ENCODE measurements around the gene CHRNG. TPM values are rescaled to one million over a fixed set of nuclear protein-coding genes. Genes with fewer than 3 reads are reported as not detected.

The CHRNG gene
- total RNA-seq, 1 donor from 2014 or later, result 697 TPM

DNA sequence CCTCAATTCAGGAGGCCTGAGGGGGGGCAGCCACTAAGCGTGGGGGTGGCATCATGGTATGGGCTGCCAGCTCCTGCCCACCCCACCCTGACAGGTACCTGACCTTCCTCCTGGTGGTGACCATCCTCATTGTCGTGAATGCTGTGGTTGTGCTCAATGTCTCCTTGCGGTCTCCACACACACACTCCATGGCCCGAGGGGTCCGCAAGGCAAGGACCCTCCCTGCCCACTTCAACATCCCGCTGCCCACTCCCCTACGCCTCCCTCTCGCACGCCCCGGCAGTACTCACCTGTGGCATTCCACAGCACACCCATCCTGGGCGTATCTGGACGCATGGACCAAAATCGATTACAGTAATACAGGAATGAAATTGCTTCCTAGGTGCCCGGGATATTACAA lies 4.0 kb downstream of the CHRNG start:
- no peak for DNase-seq (ENCODE audit: low read depth)

DNA sequence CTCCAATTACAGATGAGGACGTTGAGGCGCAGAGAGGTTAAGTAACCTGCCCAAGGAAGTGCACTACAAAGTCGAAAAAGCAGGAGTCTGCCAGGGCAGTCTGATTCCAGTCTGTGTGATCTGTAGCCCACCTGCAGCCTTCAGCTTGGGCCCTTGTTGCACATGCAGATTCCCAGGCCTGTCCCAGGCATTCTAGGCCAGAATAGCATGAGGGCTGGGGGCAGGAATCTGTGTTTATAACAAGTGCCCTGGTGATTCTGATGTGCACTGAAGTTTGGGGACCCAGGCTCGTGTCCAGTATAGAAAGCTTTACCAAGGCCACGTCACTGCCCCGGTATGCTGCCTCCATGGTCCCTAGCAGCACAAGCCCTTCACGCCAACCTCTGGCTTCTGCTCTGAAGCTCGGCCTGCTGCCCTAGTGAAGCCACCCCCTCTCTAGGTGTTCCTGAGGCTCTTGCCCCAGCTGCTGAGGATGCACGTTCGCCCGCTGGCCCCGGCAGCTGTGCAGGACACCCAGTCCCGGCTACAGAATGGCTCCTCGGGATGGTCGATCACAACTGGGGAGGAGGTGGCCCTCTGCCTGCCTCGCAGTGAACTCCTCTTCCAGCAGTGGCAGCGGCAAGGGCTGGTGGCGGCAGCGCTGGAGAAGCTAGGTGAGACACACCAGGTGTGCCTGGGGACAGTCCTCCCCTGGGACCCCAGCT lies 4.6 kb downstream of the CHRNG start:
- peak; percentile 40 for DNase-seq (ENCODE audit: low read depth)

DNA sequence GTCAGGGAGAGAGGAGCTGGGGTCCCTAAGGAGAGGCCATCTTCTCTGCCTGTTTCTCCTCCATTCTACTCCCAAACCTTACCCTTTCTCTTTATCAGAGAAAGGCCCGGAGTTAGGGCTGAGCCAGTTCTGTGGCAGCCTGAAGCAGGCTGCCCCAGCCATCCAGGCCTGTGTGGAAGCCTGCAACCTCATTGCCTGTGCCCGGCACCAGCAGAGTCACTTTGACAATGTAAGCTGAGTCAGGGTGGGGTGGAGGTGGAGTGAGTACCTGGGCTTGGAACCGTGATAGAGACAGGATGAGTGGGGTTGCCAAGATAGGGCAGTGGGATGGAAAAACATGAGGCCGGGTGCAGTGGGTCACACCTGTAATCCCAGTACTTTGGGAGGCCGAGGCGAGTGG lies 5.2 kb downstream of the CHRNG start:
- no peak for DNase-seq (ENCODE audit: low read depth)

DNA sequence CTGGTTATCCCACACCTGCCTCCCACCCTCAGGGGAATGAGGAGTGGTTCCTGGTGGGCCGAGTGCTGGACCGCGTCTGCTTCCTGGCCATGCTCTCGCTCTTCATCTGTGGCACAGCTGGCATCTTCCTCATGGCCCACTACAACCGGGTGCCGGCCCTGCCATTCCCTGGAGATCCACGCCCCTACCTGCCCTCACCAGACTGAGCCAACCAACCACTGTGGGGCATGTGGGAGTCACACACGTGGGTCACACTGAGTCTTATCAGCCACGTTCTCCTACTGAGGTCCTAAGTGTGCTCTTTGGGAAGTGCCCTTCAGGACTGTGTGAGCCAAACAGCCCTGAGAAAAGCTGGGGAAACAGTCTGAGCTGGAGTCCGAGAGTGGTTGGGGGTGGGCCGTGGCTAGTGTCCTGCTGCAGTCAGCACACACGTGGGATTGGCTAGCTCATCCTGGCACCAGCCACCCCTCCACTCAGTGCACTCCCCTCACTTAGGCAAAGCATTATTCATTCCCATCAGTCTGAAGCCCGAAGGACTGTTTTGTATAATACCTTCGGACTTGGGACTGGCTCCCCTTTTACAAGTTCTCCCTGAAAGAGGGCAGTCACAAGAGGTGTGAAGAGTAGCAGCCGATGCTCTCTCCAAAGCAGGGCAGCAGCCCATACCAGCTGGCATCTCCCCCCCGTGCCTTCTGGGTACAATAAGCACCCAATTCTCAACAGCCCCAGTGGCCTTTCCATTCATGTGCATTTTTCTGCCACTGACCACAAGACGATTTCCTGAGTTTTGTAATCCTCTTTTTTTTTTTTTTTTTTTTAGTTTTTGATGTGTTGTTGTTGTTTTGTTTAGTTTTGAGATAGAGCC lies 6.3 kb downstream of the CHRNG start:
- DNase-seq (ENCODE audit: low read depth), result peak; percentile 55

DNA sequence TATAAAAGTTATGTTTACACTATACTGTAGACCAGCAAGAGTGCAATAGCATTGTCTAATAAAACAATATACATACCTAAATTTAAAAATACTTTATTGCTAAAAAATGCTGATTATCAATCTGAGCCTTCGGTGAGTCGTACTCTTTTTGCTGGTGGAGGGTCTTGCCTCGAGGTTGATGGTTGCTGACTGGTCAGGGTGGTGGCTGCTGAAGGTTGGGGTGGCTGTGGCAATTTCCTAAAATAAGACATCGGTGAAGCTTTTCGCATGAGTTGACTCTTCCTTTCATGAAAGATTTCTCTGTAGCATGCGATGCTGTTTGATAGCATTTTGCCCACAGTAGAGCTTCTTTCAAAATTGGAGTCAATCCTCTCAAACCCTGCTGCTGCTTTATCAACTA lies 8.5 kb downstream of the CHRNG start:
- peak; percentile 69 for DNase-seq (ENCODE audit: low read depth)

DNA sequence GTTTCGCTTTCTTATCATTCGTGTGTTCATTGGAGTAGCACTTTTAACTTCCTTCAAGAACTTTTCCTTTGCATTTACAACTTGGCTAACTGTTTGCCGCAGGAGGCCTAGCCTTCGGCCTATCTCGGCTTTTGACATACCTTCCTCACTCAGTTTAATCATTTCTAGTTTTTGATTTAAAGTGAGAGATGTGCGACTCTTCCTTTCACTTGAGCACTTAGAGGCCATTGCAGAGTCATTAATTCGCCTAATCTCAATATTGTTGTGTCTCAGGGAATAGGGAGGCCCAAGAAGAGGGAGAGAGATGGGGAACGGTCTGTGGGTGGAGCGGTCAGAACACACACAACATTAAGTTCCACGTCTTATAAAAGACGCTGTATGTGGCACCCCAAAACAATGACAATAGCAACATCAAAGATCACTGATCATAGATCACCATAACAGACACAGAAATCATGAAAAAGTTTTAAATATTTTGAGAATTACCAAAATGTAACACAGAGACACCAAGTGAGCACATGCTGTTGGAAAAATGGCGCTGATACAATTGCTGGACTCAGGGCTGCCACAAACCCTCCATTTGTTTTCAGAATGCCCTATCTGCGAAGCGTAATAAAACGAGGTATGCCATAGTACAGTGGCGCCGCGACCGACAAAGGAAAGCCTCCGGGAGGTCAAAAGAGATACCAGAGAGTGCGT lies 10.3 kb downstream of the CHRNG start:
- peak; percentile 62 for DNase-seq (ENCODE audit: low read depth)

DNA sequence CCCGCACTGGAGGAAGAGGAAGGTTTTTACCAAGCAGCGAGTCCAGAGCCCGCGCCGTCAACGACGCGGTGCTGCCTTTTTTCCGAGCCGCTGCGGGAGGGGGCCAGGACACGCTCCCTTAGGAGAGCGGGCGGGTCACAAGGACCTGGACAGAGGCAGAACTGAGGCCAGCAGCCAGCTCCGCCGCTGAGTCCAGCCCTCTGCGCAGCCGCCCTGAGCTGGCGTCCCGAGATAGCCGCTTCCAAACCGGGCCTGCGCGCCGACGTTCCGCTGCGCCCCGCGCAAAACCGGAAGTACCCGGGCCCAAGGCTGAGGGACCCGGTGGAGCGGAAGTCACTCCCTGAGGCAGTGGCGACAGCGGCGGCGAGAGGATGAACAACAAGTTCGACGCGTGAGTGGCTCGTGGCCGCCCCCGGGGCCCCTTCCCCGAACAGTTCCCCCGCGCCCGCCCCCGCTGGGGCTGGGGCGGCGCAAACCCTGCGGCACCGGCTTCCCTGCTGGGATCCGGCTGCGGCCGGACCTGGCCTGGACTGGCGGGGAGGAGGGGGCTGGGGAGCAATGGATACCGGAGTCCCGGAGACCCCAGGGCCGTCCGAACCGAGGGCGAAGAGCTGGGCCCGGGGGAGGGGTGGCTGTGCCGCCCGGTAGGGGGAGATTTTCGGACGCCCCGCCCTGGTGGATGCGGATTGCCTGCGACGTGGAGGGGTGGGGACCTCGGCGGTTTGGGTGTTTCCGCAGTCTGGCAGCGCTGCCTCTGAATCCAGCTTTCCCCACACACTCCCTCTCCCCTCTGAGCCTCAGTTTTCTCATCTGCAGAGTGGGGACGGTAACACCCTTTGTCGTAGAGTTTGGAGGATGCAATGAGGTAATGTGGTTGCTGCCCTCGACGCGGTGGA lies 11.1 kb downstream of the CHRNG start, which contains the start of the genes EIF4E2 and TIGD1:
EIF4E2 (plus strand) TSS at position 336 of the 896 bp plus-strand sequence; CDS start at position 372, 36 bp downstream.
TIGD1 (minus strand) TSS at position 204 of the 896 bp plus-strand sequence. CDS start 675 bp downstream, outside the sequence.
- peak; percentile 96 for DNase-seq (ENCODE audit: low read depth)

DNA sequence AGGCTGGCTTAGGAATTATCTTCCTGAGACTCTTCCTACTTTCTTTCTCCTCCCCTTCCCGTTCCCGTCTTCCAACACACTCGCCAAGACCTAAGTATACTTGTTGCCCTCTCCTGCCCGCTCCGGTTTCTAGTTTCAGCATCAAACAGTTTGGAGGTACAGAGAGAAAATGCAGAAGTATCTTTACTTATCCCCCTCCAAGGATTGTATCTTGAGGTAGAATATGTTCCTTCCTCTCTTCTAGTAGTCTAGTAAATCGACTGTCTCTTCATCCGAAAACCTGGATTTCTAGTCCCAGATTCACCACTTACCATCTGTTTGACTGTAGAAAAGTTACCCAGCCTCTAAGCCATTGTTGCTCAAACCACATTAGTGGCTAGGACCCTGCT lies 11.8 kb downstream of the CHRNG start:
- DNase-seq (ENCODE audit: low read depth), result no peak

DNA sequence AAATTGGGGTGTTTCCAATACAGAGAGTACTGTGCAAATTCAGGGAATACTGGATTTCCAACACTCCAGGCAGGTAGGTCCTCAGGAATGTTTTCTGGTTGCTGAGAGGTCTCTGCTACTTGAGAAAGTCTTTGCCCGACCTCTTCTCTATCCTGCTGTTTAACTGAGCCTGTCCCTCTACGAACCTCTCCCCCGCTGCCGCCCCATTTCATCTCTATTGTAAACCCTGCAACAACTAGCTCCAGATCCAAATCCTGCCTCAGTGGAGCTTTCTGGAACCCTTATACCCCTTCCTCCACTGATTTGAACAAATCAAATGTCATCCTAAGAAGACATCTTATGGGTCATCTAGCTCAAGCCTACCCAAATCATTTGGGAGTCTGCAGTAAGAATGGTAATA lies 12.3 kb downstream of the CHRNG start:
- DNase-seq (ENCODE audit: low read depth), result no peak

DNA sequence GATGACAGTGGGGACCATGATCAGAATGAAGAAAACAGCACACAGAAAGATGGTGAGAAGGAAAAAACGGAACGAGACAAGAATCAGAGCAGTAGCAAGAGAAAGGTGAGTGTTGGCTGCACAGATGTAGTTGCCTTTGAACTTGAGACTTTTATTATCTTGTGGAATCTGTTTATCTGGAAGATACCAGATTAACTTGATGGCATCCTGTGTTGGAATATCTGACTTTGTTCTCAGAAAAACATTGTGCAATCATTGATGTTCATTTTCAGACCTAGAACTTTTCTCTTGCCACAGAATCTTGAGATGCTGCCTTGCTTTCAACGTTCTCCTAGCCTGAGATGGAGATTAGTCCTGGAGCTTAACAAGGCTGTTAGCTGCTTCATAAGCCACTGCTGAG lies 16.9 kb downstream of the CHRNG start:
- no peak for DNase-seq (ENCODE audit: low read depth)

DNA sequence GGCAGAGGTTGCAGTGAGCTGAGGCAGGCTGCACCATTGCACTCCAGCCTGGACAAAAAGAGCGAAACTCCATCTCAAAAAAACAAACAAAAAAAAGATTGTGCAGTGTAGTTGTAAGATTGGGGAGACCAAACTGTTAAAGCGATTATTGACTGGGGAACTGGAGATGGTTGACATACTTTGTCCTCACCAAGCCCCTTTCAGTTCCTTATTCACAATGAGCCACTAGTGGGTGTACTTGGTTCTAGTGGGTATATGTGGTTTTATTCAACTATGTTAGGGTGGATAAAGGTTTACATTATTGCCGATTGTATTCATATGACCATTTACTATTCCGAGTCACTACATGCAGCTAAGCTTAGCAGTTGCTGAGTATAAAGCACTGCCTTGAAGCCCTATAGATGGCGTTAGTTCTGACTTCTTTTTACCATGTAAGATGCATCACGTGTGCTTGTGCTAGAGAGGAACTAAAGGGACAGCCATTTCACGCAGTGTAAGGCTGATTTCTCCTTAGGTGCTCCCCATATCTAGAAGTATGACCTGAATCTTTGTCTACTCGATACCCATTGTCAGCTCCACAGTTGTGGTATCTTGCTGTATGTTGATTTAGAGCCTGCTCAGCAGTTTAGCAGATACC lies 23.1 kb downstream of the CHRNG start:
- DNase-seq (ENCODE audit: low read depth), result no peak

DNA sequence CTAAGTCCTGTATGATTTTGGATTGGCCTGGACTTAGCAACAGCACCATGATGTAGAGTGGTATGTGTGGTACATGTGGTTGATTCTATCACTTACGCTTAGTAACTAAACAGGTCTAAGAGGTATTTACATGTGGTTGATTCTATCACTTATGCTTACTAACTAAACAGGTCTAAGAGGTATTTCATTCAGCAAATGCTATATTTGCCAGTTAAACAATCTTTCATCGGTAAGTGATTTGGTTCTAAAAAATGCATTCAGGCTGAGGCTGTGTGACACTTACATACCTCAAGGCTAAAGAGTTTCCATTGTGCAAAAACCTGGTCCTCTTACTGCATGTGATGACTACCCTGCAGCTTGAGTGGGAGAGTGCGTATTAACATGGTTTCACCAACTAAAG lies 24.1 kb downstream of the CHRNG start:
- DNase-seq (ENCODE audit: low read depth), result no peak

DNA sequence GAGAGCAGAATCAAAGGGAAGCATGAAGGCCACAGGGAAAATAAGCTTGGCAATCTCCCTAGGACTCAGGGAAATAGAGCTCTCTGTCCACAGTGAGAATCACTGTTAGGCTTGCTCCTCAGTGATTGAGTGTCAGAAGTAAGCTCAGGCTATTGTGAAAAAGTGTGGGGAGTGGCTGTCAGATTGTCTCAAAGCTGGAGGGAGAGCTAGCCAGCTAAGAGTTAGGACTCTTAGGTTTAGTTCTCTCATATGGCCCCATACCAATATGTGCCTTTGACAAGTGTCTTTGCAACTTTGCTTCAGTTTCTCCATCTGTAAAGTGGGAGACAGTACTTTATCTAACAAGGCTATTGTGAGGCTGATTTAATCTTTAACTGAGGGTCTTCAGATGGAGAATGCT lies 28.2 kb downstream of the CHRNG start:
- DNase-seq (ENCODE audit: low read depth), result peak; percentile 44

DNA sequence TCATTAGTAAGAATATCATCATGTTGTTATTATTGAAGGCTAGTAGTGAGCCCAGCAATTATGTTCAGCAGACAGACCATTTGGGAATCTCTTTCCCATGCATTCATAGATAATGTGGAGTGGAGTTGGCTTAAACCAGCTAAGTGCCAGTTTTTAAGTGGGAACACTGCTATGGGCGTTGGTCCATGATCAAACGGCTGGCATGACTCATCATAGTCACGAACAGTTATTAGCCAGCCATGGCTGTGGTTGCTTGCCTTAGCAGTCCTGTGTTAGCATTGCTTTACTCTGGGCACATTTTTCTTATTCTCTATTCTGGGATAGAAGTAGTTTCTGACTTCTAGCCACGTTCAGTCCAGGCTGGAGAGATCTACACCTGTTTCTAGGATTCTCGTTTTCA lies 28.7 kb downstream of the CHRNG start:
- peak; percentile 94 for DNase-seq (ENCODE audit: low read depth)

DNA sequence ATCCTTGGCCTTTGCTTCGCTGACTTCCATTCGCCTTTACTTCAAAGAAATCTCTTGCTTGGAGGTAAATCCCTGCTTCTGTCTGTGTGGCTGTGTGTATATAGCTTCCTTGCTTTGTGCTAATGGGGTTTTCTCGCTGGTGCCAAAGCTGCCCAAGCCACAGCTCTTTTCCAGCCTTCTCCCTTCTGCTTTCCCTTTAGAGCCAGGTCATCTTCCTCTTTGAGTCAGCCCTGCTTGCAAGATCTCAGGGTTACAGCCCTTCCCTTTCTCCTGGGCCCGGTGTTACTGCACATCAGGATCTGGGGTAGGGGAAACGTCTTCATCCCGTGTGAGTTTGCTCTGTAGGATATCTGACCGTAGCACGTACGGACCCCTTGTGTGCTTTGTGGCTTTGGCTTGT lies 30.0 kb downstream of the CHRNG start:
- DNase-seq (ENCODE audit: low read depth), result no peak

DNA sequence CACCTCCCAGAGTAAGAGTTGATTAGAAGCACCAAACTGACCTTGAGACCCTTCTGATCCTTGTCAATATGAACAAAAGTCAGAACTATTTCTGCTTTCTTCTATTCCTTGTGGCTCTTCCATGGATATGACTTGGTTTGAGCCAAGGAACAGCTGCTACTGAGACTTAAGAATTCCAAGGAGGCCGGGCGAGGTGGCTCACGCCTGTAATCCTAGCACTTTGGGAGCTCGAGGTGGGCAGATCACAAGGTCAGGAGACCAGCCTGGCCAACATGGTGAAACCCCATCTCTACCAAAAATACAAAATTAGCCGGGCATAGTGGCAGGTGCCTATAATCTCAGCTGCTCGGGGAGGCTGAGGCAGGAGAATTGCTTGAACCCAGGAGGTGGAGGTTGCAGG lies 31.0 kb downstream of the CHRNG start:
- DNase-seq (ENCODE audit: low read depth), result peak; percentile 73

DNA sequence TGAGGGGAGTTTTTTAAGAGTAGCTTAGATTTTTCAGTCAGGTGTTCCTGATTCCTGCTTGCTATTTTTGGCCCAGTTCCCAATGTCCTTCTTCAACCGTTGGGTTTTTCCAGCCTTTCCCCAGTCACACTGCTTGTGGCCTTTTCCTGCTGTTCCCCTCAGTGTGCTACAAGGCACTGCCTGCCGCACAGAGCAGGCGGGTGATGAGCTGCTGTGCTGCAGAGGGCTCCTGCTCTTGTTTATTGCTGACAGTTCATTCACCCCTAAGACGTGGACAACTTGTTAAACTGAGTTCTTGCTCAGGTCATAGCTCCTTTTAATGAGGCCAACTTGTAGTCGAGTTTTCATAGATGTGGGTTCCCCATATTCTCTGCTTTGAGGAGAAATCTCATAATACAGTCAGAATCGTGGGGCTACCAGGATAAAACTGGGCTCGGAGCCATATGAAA lies 31.6 kb downstream of the CHRNG start:
- DNase-seq (ENCODE audit: low read depth), result no peak

DNA sequence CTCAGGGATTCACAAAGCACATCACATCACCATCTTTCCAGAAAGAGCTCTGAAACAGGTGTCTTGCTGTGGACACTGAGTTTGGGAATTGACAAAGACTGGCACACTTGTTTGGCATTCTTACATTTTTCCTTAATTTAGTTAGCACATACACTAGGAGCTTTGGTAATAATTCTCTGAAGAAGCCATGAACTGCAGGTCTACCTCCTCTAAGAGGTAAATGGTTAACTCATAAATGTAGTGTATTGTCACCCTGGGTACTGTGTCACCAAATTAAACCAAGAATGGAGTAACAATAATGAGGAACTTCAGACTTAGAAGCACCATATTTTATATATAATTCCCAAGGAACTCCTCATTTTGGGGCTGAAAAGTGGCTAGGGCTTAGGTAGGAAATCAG lies 33.5 kb downstream of the CHRNG start:
- DNase-seq (ENCODE audit: low read depth), result no peak

DNA sequence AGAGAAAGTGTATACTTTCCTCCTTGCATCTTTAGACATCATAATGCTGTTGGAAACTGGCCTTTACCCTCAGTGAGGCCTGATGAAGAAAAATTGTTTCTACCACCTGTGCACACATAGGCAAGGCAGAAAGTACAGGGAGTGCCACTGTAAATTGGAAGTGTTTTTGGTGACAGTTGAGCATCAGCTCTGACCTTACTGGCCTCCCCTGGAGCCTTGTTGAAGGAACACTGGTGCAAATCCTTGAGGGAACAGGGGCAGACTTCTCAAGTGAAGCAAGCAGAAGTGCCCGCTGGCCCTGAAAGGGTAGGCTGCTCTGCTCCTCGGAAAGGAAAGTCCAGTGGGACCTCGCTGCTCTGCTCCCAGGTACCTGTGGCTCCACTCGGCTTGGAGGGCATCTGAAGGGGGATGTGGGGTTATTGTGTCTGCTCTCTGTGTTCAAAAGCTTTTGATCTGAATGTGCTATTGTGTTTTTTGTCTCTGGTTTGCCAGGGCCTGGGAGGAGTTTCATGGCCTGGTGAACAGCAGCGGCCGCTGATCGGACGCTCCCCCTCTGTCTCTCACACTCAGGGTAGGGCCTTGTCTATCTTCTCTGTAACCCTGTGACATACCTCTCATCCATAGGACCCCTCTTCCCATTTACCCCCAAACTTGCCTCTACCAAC lies 34.4 kb downstream of the CHRNG start:
- DNase-seq (ENCODE audit: low read depth), result no peak

Data from myocyte (in vitro differentiated cells).